Panc1 (cell line): ENCODE data around the gene TTLL5. TPM values are rescaled to one million over a fixed set of nuclear protein-coding genes. Genes with fewer than 3 reads are reported as not detected.

ENCODE experiments used
- ATAC-seq: fragments of 200-7000 bp; cut with Tn5 transposase; 2 replicates; pipeline ENCODE4 v1.9.1; 2020; ENCODE audit warnings: mild to moderate bottlenecking, moderate library complexity
- BruUV-seq: library from RNA; stranded (reverse); fragments of 400-500 nt; replicated peaks from 2 replicates; lab custom pipeline; 2021; lab: Mats Ljungman, UMichigan
- CTCF ChIA-PET: fragments of 300-600 bp; sonication (Branson Sonifier 250); formaldehyde crosslinking; loops from one replicate; lab custom pipeline; 2022; ENCODE audit warnings: antibody characterized with exemption; lab: Charles Lee
- POLR2A ChIA-PET: fragments of 300-600 bp; sonication (Branson Sonifier 250); formaldehyde crosslinking; loops from one replicate; lab custom pipeline; 2022; ENCODE audit warnings: antibody characterized with exemption; lab: Charles Lee
- DNase-seq: peaks from one replicate; pipeline ENCODE4 v3.0.0-alpha.2; 2010; ENCODE audit warnings: low read depth, low spot score
- H3K27ac ChIP-seq: 2 replicates; pipeline ENCODE4 v1.5.1; 2011; ENCODE audit warnings: mild to moderate bottlenecking, low read length, inconsistent platforms
- H3K27me3 ChIP-seq: fragments of 200-500 bp; sonication (Bioruptor generic); 2 replicates; pipeline ENCODE4 v1.6.0; 2014; ENCODE audit warnings: low read length, inconsistent platforms; ENCODE audit not compliant: control insufficient read depth, insufficient read depth
- H3K36me3 ChIP-seq: fragments of 200-500 bp; sonication (Bioruptor generic); 2 replicates; pipeline ENCODE4 v1.5.1; 2014; ENCODE audit warnings: inconsistent platforms, mild to moderate bottlenecking, low read length, moderate library complexity; ENCODE audit not compliant: control insufficient read depth, insufficient read depth
- H3K4me1 ChIP-seq: 2 replicates; pipeline ENCODE4 v1.5.1; 2011; ENCODE audit warnings: inconsistent platforms, mild to moderate bottlenecking, low read length, moderate library complexity; ENCODE audit not compliant: control insufficient read depth, insufficient read depth
- H3K4me3 ChIP-seq, 2 experiments: 2 replicates each; pipeline ENCODE4 v1.5.1; 2011 to 2012; ENCODE audit warnings: low read depth in 2 of 2, low read length in 2 of 2, mild to moderate bottlenecking in 2 of 2, inconsistent platforms in 1 of 2, moderate library complexity in 1 of 2
- H3K9me3 ChIP-seq: fragments of 200-500 bp; sonication (Bioruptor generic); 2 replicates; pipeline ENCODE4 v1.5.1; 2014; ENCODE audit warnings: low read depth, mild to moderate bottlenecking, inconsistent platforms, low read length, moderate library complexity; ENCODE audit not compliant: control insufficient read depth, insufficient read depth
- CTCF ChIP-seq: fragments of 450-650 bp; IDR thresholded peaks from 2 replicates; pipeline ENCODE4 v1.5.1; 2017; ENCODE audit warnings: mild to moderate bottlenecking
- POLR2AphosphoS5 ChIP-seq: IDR thresholded peaks from 2 replicates; pipeline ENCODE4 v1.6.1; 2012; ENCODE audit warnings: mild to moderate bottlenecking, low read depth, low read length, moderate library complexity
- REST ChIP-seq, 2 experiments: IDR thresholded peaks; 2 replicates each; pipeline ENCODE4 v1.6.1; 2011 to 2012; ENCODE audit warnings: low read depth in 2 of 2, control low read depth in 1 of 2, low read length in 1 of 2, mild to moderate bottlenecking in 1 of 2, moderate library complexity in 1 of 2; ENCODE audit not compliant: insufficient read depth in 1 of 2
- SIN3A ChIP-seq: IDR thresholded peaks from 2 replicates; pipeline ENCODE4 v1.6.1; 2012; ENCODE audit warnings: low read depth, mild to moderate bottlenecking, low read length, moderate library complexity, borderline replicate concordance; ENCODE audit not compliant: insufficient read depth
- TCF7L2 ChIP-seq: IDR thresholded peaks from 2 replicates; pipeline ENCODE4 v1.6.1; 2011; ENCODE audit warnings: mild to moderate bottlenecking, low read depth, low read length, inconsistent platforms
- in situ Hi-C: cut with HindIII; loops from 2 replicates; pipeline ENCODE4 v1.10.0; 2016; ENCODE audit warnings: low sequenced_read_pairs, low pct_unique_long_range_greater_than_20kb
- intact Hi-C: fragments of 100-400 bp; cut with micrococcal nuclease; formaldehyde crosslinking; loops from one replicate; pipeline ENCODE4 v1.10.0; 2022; ENCODE audit not compliant: unreplicated experiment
- total RNA-seq: library from RNA; stranded (reverse); gene quantifications from one replicate; pipeline ENCODE4 v1.2.1, GENCODE V29; 2021; ENCODE audit not compliant: unreplicated experiment

TTLL5 gene
- total RNA-seq, 1 experiment from 2014 or later, result 23.5 TPM

GRCh38 chr14:75630695-75631452 is 30.2 kb upstream of the TTLL5 start:
- ATAC-seq (no peak), DNase-seq (no peak)
- Histone ChIP-seq H3K4me1 (no peaks in the 10 kb centered on the region), H3K36me3 (no peaks in the 10 kb centered on the region), H3K9me3 (no peaks in the 10 kb centered on the region), H3K27ac (no peak overlapping the region), H3K27me3 (no peaks in the 10 kb centered on the region), H3K4me3 (no peak overlapping the region)
- no peak for TF ChIP-seq SIN3A
- no peak for TF ChIP-seq POLR2AphosphoS5
- no peak for TF ChIP-seq TCF7L2
- TF ChIP-seq CTCF, result no peak
- no peak for TF ChIP-seq REST (IDR thresholded peaks at IDR 0.05; ENCODE audit: insufficient read depth in 1 of 2, low read depth in 2 of 2, low read length in 1 of 2)
- ChIA-PET POLR2A (no interaction called here), CTCF (no interaction called here)
- intact Hi-C loops, result no loop called here
- BruUV-seq, result no TSS peak
- in situ Hi-C loops, result no loop called here

- BruUV-seq, result no TSS peak
- CTCF ChIA-PET, result no interaction called here
- ATAC-seq, result no peak
These were observed 29.6 kb upstream of the TTLL5 start for GRCh38 chr14:75631453-75631831.

More at GRCh38 chr14:75631453-75631831, 29.6 kb upstream of the TTLL5 start:
- DNase-seq, result no peak
- Histone ChIP-seq H3K36me3 (no peaks in the 10 kb centered on the region), H3K27ac (no peak overlapping the region), H3K4me3 (no peak overlapping the region), H3K9me3 (no peaks in the 10 kb centered on the region), H3K4me1 (no peaks in the 10 kb centered on the region), H3K27me3 (no peaks in the 10 kb centered on the region)
- no peak for TF ChIP-seq SIN3A
- TF ChIP-seq POLR2AphosphoS5, result no peak
- TF ChIP-seq REST (IDR thresholded peaks at IDR 0.05; ENCODE audit: insufficient read depth in 1 of 2, low read depth in 2 of 2, low read length in 1 of 2), result no peak
- TF ChIP-seq CTCF, result no peak
- TF ChIP-seq TCF7L2, result no peak
- POLR2A ChIA-PET, result no interaction called here
- in situ Hi-C loops (no loop called here), intact Hi-C loops (no loop called here)
